Esophagus muscularis mucosa (tissue), 4 donors: ENCODE measurements around the gene ZNF234. TPM values are rescaled to one million over a fixed set of nuclear protein-coding genes. Genes with fewer than 3 reads are reported as not detected.
"Not testable (repeated sequence)": the region's sequence is repeated elsewhere in the genome, so short reads cannot be mapped to it uniquely, and the experiment has no call there.

Experiments used
- DNase-seq: peaks from one replicate; pipeline ENCODE4 v3.0.0-alpha.2; 2017; ENCODE audit errors: extremely low spot score
- H3K27ac ChIP-seq, 4 donors: fragments of 200-600 bp; sonication (generic); replicated peaks in 1 of 4; 1 replicate in 3 of 4; 2 replicates in 1 of 4; pipeline ENCODE4 v1.5.1; 2016 to 2019; ENCODE audit warnings: mild to moderate bottlenecking in 1 of 4
- H3K27me3 ChIP-seq, 4 donors: fragments of 200-600 bp; sonication (generic); one replicate each; pipeline versions ENCODE4 v1.5.1 to v1.6.0; 2016 to 2019
- H3K36me3 ChIP-seq, 4 donors: fragments of 200-600 bp; sonication (generic); one replicate each; pipeline ENCODE4 v1.5.1; 2016 to 2019
- H3K4me1 ChIP-seq, 4 donors: fragments of 200-600 bp; sonication (generic); one replicate each; pipeline ENCODE4 v1.5.1; 2016 to 2019
- H3K4me3 ChIP-seq, 4 donors: fragments of 200-600 bp; sonication (generic); 1 replicate in 2 of 4; 2 replicates in 2 of 4; pipeline ENCODE4 v1.5.1; 2016 to 2019; ENCODE audit warnings: mild to moderate bottlenecking in 4 of 4, moderate library complexity in 1 of 4
- H3K9me3 ChIP-seq, 4 donors: fragments of 200-600 bp; sonication (generic); 1 replicate in 3 of 4; 2 replicates in 1 of 4; pipeline ENCODE4 v1.5.1; 2016 to 2019
- CTCF ChIP-seq, 3 experiments: fragments of 200-600 bp in 2 of 3; fragments of 450-650 bp in 1 of 3; sonication (generic) in 2 of 3; IDR thresholded peaks; one replicate each; pipeline ENCODE4 v1.5.1; 2017 to 2019; ENCODE audit warnings: antibody characterized with exemption in 3 of 3, mild to moderate bottlenecking in 2 of 3, moderate library complexity in 1 of 3
- EP300 ChIP-seq: sonication (generic); formaldehyde crosslinking; IDR thresholded peaks from one replicate; pipeline ENCODE4 v1.6.1; 2017; ENCODE audit warnings: antibody characterized with exemption
- POLR2A ChIP-seq: fragments of 450-650 bp; IDR thresholded peaks from one replicate; pipeline ENCODE4 v1.6.1; 2017; ENCODE audit warnings: antibody characterized with exemption, moderate library complexity, mild to moderate bottlenecking, low read depth
- POLR2AphosphoS5 ChIP-seq, 2 donors: sonication (generic); formaldehyde crosslinking; IDR thresholded peaks; one replicate each; pipeline ENCODE4 v1.6.1; 2017; ENCODE audit warnings: antibody characterized with exemption in 2 of 2
- WGBS: methylation state at CpG from one replicate; pipeline ENCODE4 v1.1.5; 2018; 5-methylcytosine and 5-hydroxymethylcytosine counted together
- intact Hi-C: fragments of 100-400 bp; cut with DNase I; formaldehyde crosslinking; loops from one replicate; pipeline ENCODE4 v1.15.1; 2023
- total RNA-seq, 4 donors: library from RNA; depleted of rRNA; stranded (reverse); fragments of >200 nt; gene quantifications; one replicate each; pipeline versions ENCODE4 v1.1.0 to v1.2.1, GENCODE V29; 2016

ZNF234 gene
- total RNA-seq, 4 donors from 2014 or later, result 5.4 to 7.0 (median 5.7) TPM

- peaks cover 20 to 38% (median 29%) of the 10 kb centered on the region in 4 donors for H3K36me3 ChIP-seq
- intact Hi-C loops, result loop anchor here (5.0 to 10.0 kb wide), 3 partner anchors 47 to 140 kb away; partner anchors contain the start of genes ZNF225, ZNF227 and ZNF235
- no peak for TF ChIP-seq EP300
- peak; percentile 72 to 95 for TF ChIP-seq POLR2AphosphoS5 (IDR thresholded peaks at IDR 0.05)
- DNase-seq, result peak; percentile 95
- H3K27ac ChIP-seq, result peak within 1 kb of the TSS; percentile 78 to 88 (median 87)
- no peaks in the 10 kb centered on the region for H3K27me3 ChIP-seq
- peak within 1 kb of the TSS; percentile 67 to 82 (median 71) for H3K4me3 ChIP-seq
- under 1% methylated on average over 29 of the region's 32 CpGs for WGBS
- peaks cover 9 to 15% (median 13%) of the 10 kb centered on the region in 4 donors for H3K4me1 ChIP-seq
- H3K9me3 ChIP-seq, result peaks cover 0 to 66% (median 51%) of the 10 kb centered on the region in 4 donors
These were observed 23.5 kb downstream of the ZNF234 start, which contains the start of gene ZNF226 for GRCh38 chr19:44164673-44165512. TSS of gene ZNF226 (plus strand) at chr19:44165100. CDS start at chr19:44170081, 4,981 bp downstream.

- WGBS, result 91% methylated on average over 6 of the region's 6 CpGs
- H3K9me3 ChIP-seq, result peaks cover 5 to 81% (median 61%) of the 10 kb centered on the region in 4 donors
- peaks cover 77 to 96% (median 87%) of the 10 kb centered on the region in 4 donors for H3K36me3 ChIP-seq
- DNase-seq, H3K27me3 ChIP-seq, intact Hi-C loops, H3K27ac ChIP-seq, H3K4me1 ChIP-seq, H3K4me3 ChIP-seq: not testable (repeated sequence)
These were observed 29.3 kb downstream of the ZNF234 start for GRCh38 chr19:44170660-44171059.

- H3K4me1 ChIP-seq, result no peaks in the 10 kb centered on the region
- intact Hi-C loops, result no loop called here
- no peak overlapping the region for H3K27ac ChIP-seq
- 95% methylated on average over 3 of the region's 3 CpGs for WGBS
- peaks cover 14 to 100% (median 98%) of the 10 kb centered on the region in 4 donors for H3K9me3 ChIP-seq
- H3K4me3 ChIP-seq, result no peak overlapping the region
- DNase-seq, result no peak
- TF ChIP-seq POLR2AphosphoS5 (IDR thresholded peaks at IDR 0.05) (no peak), CTCF (IDR thresholded peaks at IDR 0.05) (no peak), EP300 (no peak), POLR2A (no peak)
- no peaks in the 10 kb centered on the region for H3K27me3 ChIP-seq
- H3K36me3 ChIP-seq, result peaks cover 54 to 61% (median 58%) of the 10 kb centered on the region in 4 donors
These were observed 35.2 kb downstream of the ZNF234 start for GRCh38 chr19:44176590-44176989.

GRCh38 chr19:44180968-44181367 is 39.6 kb downstream of the ZNF234 start:
- Histone ChIP-seq H3K4me3 (no peak overlapping the region), H3K4me1 (no peaks in the 10 kb centered on the region), H3K9me3 (peaks cover 9 to 92% (median 84%) of the 10 kb centered on the region in 4 donors), H3K27ac (no peak overlapping the region), H3K27me3 (no peaks in the 10 kb centered on the region), H3K36me3 (peaks cover 11 to 17% (median 14%) of the 10 kb centered on the region in 4 donors)
- DNase-seq, result no peak
- intact Hi-C loops, result no loop called here
- TF ChIP-seq CTCF (IDR thresholded peaks at IDR 0.05) (no peak), EP300 (no peak), POLR2AphosphoS5 (IDR thresholded peaks at IDR 0.05) (no peak), POLR2A (no peak)

GRCh38 chr19:44182145-44182544 is 40.8 kb downstream of the ZNF234 start:
- TF ChIP-seq CTCF (IDR thresholded peaks at IDR 0.05) (no peak), POLR2A (no peak), EP300 (no peak), POLR2AphosphoS5 (IDR thresholded peaks at IDR 0.05) (no peak)
- intact Hi-C loops, result no loop called here
- Histone ChIP-seq H3K27me3 (no peaks in the 10 kb centered on the region), H3K4me1 (no peaks in the 10 kb centered on the region), H3K9me3 (peaks cover 0 to 86% (median 74%) of the 10 kb centered on the region in 4 donors), H3K27ac (no peak overlapping the region), H3K4me3 (no peak overlapping the region), H3K36me3 (peaks cover 0 to 5% (median 2%) of the 10 kb centered on the region in 4 donors)
- no peak for DNase-seq
- 91% methylated on average over 10 of the region's 10 CpGs for WGBS
